HFFc6 (cell line): ENCODE results near the gene CACFD1. TPM values are rescaled to one million over a fixed set of nuclear protein-coding genes. Genes with fewer than 3 reads are reported as not detected.

Experiments used
- DNase-seq: peaks from one replicate; pipeline ENCODE4 v3.0.0-alpha.2; 2018
- H3K27ac Mint-ChIP-seq: 2 replicates; pipeline ENCODE4 v1.8.0; 2020; ENCODE audit warnings: mild to moderate bottlenecking, mixed read lengths
- H3K27me3 Mint-ChIP-seq: 2 replicates; pipeline ENCODE4 v1.8.0; 2021; ENCODE audit warnings: mild to moderate bottlenecking, moderate library complexity, mixed read lengths; ENCODE audit not compliant: insufficient read depth
- H3K36me3 Mint-ChIP-seq: 2 replicates; pipeline ENCODE4 v1.8.0; 2021; ENCODE audit warnings: low read depth, mixed read lengths
- H3K4me1 Mint-ChIP-seq: 2 replicates; pipeline ENCODE4 v1.8.0; 2020; ENCODE audit warnings: low read depth, mixed read lengths
- H3K4me3 Mint-ChIP-seq: 2 replicates; pipeline ENCODE4 v1.8.0; 2020; ENCODE audit warnings: mild to moderate bottlenecking, moderate library complexity, mixed read lengths
- H3K9me3 Mint-ChIP-seq: 2 replicates; pipeline ENCODE4 v1.8.0; 2020; ENCODE audit warnings: mild to moderate bottlenecking, mixed read lengths
- total RNA-seq, 6 experiments: library from RNA; stranded (reverse); fragmentation: NEBNext Ultra II Directional; extraction: Animal tissue kit (Norgen Biotek cat#: 25700); gene quantifications; 2 replicates in 1 of 6; 3 replicates in 5 of 6; pipeline ENCODE4 v1.2.3, GENCODE V29; 2021
- TF ChIP-seq, protein P1 (sequence below): fragments of 200-600 bp; sonication (generic); IDR thresholded peaks from 2 replicates; pipeline ENCODE4 v1.5.0; 2021; ENCODE audit warnings: antibody characterized with exemption, mild to moderate bottlenecking

Gene CACFD1
- total RNA-seq, 6 experiments from 2014 or later, result 5.0 to 9.1 (median 6.7) TPM

- H3K9me3 Mint-ChIP-seq, result no peaks in the 10 kb centered on the region
- no peak overlapping the region for H3K4me3 Mint-ChIP-seq
- H3K36me3 Mint-ChIP-seq, result no peaks in the 10 kb centered on the region
- H3K4me1 Mint-ChIP-seq, result no peaks in the 10 kb centered on the region
- peaks cover 26% of the 10 kb centered on the region for H3K27me3 Mint-ChIP-seq
- H3K27ac Mint-ChIP-seq, result no peak overlapping the region
- TF ChIP-seq, protein P1, sequence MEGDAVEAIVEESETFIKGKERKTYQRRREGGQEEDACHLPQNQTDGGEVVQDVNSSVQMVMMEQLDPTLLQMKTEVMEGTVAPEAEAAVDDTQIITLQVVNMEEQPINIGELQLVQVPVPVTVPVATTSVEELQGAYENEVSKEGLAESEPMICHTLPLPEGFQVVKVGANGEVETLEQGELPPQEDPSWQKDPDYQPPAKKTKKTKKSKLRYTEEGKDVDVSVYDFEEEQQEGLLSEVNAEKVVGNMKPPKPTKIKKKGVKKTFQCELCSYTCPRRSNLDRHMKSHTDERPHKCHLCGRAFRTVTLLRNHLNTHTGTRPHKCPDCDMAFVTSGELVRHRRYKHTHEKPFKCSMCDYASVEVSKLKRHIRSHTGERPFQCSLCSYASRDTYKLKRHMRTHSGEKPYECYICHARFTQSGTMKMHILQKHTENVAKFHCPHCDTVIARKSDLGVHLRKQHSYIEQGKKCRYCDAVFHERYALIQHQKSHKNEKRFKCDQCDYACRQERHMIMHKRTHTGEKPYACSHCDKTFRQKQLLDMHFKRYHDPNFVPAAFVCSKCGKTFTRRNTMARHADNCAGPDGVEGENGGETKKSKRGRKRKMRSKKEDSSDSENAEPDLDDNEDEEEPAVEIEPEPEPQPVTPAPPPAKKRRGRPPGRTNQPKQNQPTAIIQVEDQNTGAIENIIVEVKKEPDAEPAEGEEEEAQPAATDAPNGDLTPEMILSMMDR, result no peak
- DNase-seq, result no peak
Observed at GRCh38 chr9:133485531-133486260, 25.9 kb downstream of the CACFD1 start.

GRCh38 chr9:133487331-133487725 lies 27.6 kb downstream of the CACFD1 start:
- Mint-ChIP-seq H3K4me1 (no peaks in the 10 kb centered on the region), H3K36me3 (no peaks in the 10 kb centered on the region), H3K27me3 (peaks cover 26% of the 10 kb centered on the region), H3K27ac (no peak overlapping the region), H3K9me3 (no peaks in the 10 kb centered on the region), H3K4me3 (no peak overlapping the region)
- DNase-seq, result no peak
- TF ChIP-seq, protein P1, result no peak

DNA sequence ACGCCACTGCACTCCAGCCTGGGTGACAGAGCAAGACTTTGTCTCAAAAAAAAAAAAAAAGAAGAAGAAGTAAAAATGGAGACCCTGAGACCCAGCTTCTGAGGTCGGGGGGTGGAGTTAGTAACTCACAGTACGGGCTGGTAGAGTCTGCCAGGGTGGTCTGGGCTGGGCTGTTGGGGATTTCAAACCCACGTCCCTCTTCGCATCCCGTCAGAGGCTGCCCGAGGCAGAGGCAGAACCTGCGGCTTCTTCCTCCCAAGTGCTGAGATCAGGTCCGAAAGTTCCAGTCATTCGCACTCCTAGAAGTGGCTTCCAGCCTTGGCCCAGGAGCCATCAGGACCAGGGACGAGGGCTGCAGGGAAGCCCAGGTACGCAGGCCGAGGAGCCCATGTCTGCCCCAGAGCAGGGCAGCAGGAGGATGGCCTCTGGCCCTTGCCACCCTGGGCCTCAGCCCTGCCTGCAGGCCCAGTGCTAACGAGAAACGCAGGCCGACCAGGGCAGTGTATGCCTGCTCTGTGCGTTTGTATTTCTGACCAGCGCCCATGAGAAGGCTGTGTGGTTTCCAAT lies 29.0 kb downstream of the CACFD1 start:
- TF ChIP-seq, protein P1, result no peak
- H3K36me3 Mint-ChIP-seq, result no peaks in the 10 kb centered on the region
- H3K27me3 Mint-ChIP-seq, result peaks cover 23% of the 10 kb centered on the region
- DNase-seq, result no peak
- no peak overlapping the region for H3K4me3 Mint-ChIP-seq
- H3K27ac Mint-ChIP-seq, result no peak overlapping the region
- H3K4me1 Mint-ChIP-seq, result no peaks in the 10 kb centered on the region
- H3K9me3 Mint-ChIP-seq, result no peaks in the 10 kb centered on the region

- Mint-ChIP-seq H3K36me3 (no peaks in the 10 kb centered on the region), H3K4me3 (no peak overlapping the region), H3K9me3 (no peaks in the 10 kb centered on the region), H3K4me1 (no peaks in the 10 kb centered on the region), H3K27me3 (peaks cover 24% of the 10 kb centered on the region), H3K27ac (no peak overlapping the region)
- DNase-seq, result no peak
- TF ChIP-seq, protein P1, result no peak
Observed at GRCh38 chr9:133489253-133490190, 29.7 kb downstream of the CACFD1 start.

GRCh38 chr9:133490201-133490681 lies 30.5 kb downstream of the CACFD1 start:
- Mint-ChIP-seq H3K4me3 (no peak overlapping the region), H3K36me3 (no peaks in the 10 kb centered on the region), H3K9me3 (no peaks in the 10 kb centered on the region), H3K4me1 (no peaks in the 10 kb centered on the region), H3K27ac (no peak overlapping the region), H3K27me3 (peaks cover 24% of the 10 kb centered on the region)
- no peak for DNase-seq
- TF ChIP-seq, protein P1, result no peak
